Anterior cingulate cortex (tissue), 58 donors: ENCODE measurements around the gene FOXL3.
"Not testable (repeated sequence)": the region's sequence is repeated elsewhere in the genome, so short reads cannot be mapped to it uniquely, and the experiment has no call there.

ENCODE experiments used
- DNase-seq, 58 donors: peaks; one replicate each; lab custom pipeline; 2025; lab: John Stamatoyannopoulos, UW

Gene FOXL3

GRCh38 chr7:289756-290553 is at the start of gene FOXL3:
FOXL3 (plus strand) TSS chr7:290170; CDS start chr7:290170, 0 bp downstream.
- DNase-seq: no peak

- DNase-seq: no peak
These were observed 49.0 kb upstream of the FOXL3 start for GRCh38 chr7:240887-241421.

DNA sequence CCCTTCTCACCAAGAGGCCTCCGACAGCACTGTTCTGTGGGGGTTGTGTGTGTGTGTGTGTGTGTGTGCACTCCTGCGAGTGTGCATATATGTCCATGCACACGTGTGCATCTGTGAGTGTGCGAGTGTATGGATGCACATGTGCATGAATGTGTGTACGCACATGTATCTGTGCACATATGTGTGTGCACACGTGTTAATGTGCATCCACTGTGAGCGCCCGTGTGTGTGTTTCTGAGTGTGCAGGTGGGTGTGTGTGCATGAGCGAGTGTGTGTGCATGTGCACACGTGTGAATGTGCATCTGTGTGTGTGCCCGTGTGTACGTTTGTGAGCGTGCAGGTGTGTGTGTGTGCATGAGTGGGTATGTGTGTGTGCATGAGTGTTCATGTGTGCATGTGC is 48.5 kb upstream of the FOXL3 start:
- DNase-seq: no peak

DNA sequence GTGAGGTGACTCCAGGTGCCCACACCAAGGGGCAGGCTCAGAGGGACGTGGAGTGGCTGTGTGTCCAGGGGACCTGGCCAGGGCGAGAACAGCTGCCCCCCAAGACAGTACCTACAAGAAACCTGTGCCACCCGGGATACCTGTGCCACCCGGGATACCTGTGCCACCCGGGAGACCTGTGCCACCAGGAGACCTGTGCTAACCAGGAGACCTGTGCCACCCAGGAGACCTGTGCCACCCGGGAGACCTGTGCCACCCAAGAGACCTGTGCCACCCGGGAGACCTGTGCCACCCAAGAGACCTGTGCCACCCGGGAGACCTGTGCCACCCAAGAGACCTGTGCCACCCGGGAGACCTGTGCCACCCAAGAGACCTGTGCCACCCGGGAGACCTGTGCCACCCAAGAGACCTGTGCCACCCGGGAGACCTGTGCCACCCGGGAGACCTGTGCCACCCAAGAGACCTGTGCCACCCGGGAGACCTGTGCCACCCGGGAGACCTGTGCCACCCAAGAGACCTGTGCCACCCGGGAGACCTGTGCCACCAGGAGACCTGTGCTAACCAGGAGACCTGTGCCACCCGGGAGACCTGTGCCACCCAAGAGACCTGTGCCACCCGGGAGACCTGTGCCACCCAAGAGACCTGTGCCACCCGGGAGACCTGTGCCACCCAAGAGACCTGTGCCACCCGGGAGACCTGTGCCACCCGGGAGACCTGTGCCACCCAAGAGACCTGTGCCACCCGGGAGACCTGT is 47.0 kb upstream of the FOXL3 start:
- not testable (repeated sequence) for DNase-seq

- not testable (repeated sequence) for DNase-seq
These were observed 46.4 kb upstream of the FOXL3 start for GRCh38 chr7:243580-243978.

GRCh38 chr7:244974-245373 is 45.0 kb upstream of the FOXL3 start:
- no peak for DNase-seq

DNA sequence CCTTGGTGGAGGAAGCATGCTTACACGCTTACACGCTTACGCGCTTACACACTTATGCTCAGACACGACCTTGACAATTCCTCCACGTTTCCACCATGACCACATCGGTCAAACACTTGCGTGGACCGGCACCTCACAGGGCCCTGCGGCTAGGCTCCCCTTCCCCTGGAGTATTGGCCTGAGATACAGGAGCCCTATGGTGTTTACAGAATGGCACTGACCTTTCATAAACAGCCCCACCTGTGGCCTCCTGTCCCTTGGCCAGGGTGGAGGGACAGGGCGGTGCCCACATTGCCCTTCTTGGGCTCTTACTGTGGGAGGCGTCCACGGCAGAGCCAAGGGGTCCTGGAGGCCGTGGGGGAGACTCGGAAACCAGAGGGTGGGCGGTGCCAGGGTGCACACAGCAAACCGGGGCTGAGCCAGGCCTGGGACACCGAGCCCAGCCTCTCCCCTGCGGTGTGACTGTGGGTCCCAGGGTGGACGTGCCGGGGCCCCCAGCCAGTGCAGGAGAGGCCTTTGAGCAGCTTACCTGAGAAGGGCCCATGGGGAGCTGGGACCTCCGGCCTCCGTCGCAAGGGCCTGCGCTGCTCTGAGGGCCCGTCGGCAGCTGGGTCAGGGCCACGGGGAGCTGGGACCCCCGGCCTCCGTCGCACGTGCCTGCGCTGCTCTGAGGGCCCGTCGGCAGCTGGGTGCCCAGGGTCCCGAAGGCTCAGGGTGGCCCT is 44.2 kb upstream of the FOXL3 start:
- no peak for DNase-seq

GRCh38 chr7:246451-246850 is 43.5 kb upstream of the FOXL3 start:
- DNase-seq: no peak

GRCh38 chr7:247181-247580 is 42.8 kb upstream of the FOXL3 start:
- DNase-seq: no peak

DNA sequence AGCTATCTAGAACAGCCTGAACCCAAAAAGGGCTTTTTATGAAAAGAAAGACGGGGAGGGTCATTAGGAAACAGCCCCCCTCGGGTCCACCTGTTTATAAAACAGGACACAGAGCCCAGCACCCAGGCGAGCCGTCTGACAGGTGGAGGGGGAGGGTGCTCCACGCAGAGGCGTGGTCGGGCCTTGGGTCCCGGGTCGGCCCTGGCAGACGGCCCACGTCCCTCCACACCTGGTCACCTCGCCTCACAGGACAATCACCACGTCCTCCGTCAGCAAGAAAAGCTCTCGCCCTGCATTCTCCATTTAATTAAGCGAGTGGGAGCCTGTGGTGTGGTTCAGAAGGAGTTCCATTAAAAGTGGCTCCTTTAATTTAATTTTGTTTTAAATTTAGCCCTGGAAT is 42.3 kb upstream of the FOXL3 start:
- no peak for DNase-seq

GRCh38 chr7:248732-249435 is 41.1 kb upstream of the FOXL3 start:
- DNase-seq: no peak

GRCh38 chr7:249989-250388 is 40.0 kb upstream of the FOXL3 start:
- DNase-seq: no peak

DNA sequence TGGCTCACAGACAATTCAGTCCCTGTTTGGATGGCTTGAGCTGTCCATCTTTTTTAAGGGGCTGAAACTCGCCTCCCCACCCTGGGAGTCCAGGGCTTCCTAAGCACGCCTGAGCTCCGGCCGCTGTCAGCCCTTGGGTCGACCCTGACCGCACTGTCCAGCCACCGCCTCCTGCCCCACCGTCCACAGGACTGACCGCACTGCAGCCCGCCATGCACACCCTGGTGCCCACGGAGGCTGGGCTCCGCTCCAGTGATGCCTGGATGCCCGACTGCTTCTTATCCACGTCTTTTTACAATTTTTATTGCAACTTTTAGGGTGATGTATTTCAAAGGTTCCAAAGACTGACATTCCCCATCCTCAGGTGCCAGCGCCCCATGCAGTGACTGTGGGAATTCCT is 39.4 kb upstream of the FOXL3 start:
- no peak for DNase-seq

GRCh38 chr7:251005-251404 is 39.0 kb upstream of the FOXL3 start:
- DNase-seq: no peak

GRCh38 chr7:251446-252175 is 38.4 kb upstream of the FOXL3 start:
- no peak for DNase-seq

DNA sequence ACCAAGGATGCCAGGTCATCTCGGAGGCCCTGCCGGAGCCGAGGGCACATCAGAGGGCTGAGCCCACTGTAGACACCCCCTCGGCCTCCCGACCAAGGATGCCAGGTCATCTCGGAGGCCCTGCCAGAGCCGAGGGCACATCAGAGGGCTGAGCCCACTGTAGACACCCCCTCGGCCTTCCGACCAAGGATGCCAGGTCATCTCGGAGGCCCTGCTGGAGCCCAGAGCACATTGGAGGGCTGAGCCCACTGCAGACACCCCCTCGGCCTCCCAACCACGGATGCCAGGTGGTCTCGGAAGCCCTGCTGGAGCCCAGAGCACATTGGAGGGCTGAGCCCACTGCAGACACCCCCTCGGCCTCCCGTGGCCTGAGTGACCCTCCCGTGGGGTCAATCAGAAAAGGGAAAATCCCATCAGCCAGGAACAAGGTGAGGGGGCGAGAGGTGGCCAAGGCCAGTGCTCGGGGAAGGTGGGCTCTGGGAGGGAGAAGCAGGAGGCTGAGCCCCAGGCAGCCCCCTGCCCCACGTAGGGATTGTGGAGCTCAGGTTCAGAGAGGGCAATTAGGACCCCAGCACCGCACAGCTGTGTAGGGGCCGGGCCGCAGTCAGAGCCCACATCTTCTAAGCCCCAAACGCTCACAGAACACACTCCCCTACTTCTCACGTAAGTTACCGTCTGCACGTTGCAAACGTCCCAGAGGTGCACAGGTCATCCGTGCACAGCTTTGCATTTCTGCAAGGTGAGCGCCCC is 37.6 kb upstream of the FOXL3 start:
- no peak for DNase-seq

DNA sequence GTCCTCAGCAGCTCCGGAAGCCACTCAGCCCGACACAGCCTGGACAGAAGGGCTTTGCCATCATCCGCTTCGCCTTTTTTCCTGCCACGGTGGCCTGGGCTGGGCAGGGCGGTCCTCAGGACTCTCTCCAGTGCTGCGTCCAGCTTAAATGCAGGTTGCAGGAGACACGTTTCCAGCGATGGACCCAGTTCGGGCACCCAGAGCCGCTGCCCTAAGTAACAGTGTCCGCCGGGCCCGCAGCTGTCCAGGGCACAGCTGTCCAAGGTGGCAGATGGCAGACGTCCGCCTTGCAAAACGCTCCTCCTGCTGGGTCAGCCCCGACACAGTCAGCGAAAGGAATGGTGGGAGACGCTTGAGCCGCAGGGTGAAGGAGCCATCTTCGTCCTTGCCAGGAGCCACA is 37.0 kb upstream of the FOXL3 start:
- no peak for DNase-seq

- no peak for DNase-seq
These were observed 36.2 kb upstream of the FOXL3 start for GRCh38 chr7:253581-254336.
